Gastroesophageal sphincter (tissue), 3 donors: ENCODE measurements around the gene EGFR.

ENCODE experiments used
- EP300 ChIP-seq: sonication (generic); formaldehyde crosslinking; IDR thresholded peaks from one replicate; pipeline ENCODE4 v1.6.1; 2017; ENCODE audit warnings: antibody characterized with exemption, mild to moderate bottlenecking
- POLR2A ChIP-seq, 2 donors: fragments of 450-650 bp; IDR thresholded peaks; one replicate each; pipeline ENCODE4 v1.6.1; 2017; ENCODE audit warnings: antibody characterized with exemption in 2 of 2, mild to moderate bottlenecking in 2 of 2, moderate library complexity in 1 of 2
- POLR2AphosphoS5 ChIP-seq: sonication (generic); formaldehyde crosslinking; IDR thresholded peaks from one replicate; pipeline ENCODE4 v1.6.1; 2017; ENCODE audit warnings: antibody characterized with exemption
- TF ChIP-seq, protein P1 (sequence below), 4 experiments: fragments of 200-600 bp in 2 of 4; fragments of 450-650 bp in 2 of 4; sonication (generic) in 1 of 4; IDR thresholded peaks; one replicate each; pipeline ENCODE4 v1.5.1; 2017 to 2019; ENCODE audit warnings: antibody characterized with exemption in 4 of 4, mild to moderate bottlenecking in 2 of 4, moderate library complexity in 2 of 4

- TF ChIP-seq, protein P1, sequence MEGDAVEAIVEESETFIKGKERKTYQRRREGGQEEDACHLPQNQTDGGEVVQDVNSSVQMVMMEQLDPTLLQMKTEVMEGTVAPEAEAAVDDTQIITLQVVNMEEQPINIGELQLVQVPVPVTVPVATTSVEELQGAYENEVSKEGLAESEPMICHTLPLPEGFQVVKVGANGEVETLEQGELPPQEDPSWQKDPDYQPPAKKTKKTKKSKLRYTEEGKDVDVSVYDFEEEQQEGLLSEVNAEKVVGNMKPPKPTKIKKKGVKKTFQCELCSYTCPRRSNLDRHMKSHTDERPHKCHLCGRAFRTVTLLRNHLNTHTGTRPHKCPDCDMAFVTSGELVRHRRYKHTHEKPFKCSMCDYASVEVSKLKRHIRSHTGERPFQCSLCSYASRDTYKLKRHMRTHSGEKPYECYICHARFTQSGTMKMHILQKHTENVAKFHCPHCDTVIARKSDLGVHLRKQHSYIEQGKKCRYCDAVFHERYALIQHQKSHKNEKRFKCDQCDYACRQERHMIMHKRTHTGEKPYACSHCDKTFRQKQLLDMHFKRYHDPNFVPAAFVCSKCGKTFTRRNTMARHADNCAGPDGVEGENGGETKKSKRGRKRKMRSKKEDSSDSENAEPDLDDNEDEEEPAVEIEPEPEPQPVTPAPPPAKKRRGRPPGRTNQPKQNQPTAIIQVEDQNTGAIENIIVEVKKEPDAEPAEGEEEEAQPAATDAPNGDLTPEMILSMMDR (IDR thresholded peaks at IDR 0.05): no peak
- TF ChIP-seq POLR2AphosphoS5 (no peak), POLR2A (IDR thresholded peaks at IDR 0.05) (no peak), EP300 (no peak)
Observed at GRCh38 chr7:55188590-55189138, 169.8 kb downstream of the EGFR start.
